Activated CD4-positive, alpha-beta T cell treated with anti-CD3 and anti-CD28 coated beads, Interleukin-2, amount 10 ng/mL, durations not matched to agents 7 days and 5 days (primary cell): ENCODE results near the gene SLC6A4. TPM values are rescaled to one million over a fixed set of nuclear protein-coding genes. Genes with fewer than 3 reads are reported as not detected.
"Not testable (repeated sequence)": the region's sequence is repeated elsewhere in the genome, so short reads cannot be mapped to it uniquely, and the experiment has no call there.

Source experiments
- CTCF ChIA-PET: fragments of 350-600 bp; sonication (Branson Sonifier 250); formaldehyde crosslinking; loops from one replicate; lab custom pipeline; 2021; ENCODE audit warnings: antibody characterized with exemption; lab: Charles Lee
- POLR2A ChIA-PET: fragments of 350-600 bp; sonication (Branson Sonifier 250); formaldehyde crosslinking; loops from one replicate; lab custom pipeline; 2021; ENCODE audit warnings: antibody characterized with exemption; lab: Charles Lee
- DNase-seq: peaks from one replicate; pipeline ENCODE4 v3.0.0-alpha.2; 2020
- H3K27ac Mint-ChIP-seq: one replicate; pipeline ENCODE4 v1.8.0; 2021; ENCODE audit warnings: mild to moderate bottlenecking, moderate library complexity, mixed read lengths
- H3K27me3 Mint-ChIP-seq: one replicate; pipeline ENCODE4 v1.8.0; 2021; ENCODE audit warnings: mixed read lengths
- H3K36me3 Mint-ChIP-seq: one replicate; pipeline ENCODE4 v1.8.0; 2021; ENCODE audit warnings: low read depth, mixed read lengths
- H3K4me1 Mint-ChIP-seq: one replicate; pipeline ENCODE4 v1.8.0; 2021; ENCODE audit warnings: mixed read lengths
- H3K4me3 Mint-ChIP-seq: one replicate; pipeline ENCODE4 v1.8.0; 2021; ENCODE audit warnings: mild to moderate bottlenecking, moderate library complexity, mixed read lengths
- H3K9me3 Mint-ChIP-seq: one replicate; pipeline ENCODE4 v1.8.0; 2021; ENCODE audit warnings: mixed read lengths
- total RNA-seq, 2 experiments: library from RNA; stranded (reverse); gene quantifications; one replicate each; pipeline ENCODE4 v1.2.3, GENCODE V29; 2021

Gene SLC6A4
- total RNA-seq, 2 experiments from 2014 or later, result 0.12 TPM; not detected in 1

DNA sequence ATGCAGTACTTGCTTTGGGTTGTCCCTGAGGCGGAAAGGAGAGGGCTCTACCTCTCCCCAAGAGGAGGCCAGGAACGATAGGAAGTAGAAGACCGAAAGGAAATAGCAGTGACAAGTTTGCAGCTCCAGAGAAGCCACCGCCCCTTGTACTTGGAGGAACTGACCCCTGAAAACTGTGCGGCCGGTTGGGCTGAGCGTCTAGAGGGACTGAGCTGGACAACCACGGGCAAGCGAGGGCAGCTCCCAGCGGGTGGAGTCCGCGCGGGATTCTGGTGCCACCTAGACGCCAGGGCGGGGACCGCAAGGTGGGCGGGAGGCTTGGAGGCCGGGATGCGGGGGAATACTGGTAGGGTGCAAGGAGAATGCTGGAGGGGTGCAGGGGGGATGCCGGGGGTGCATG is 1.3 kb upstream of the SLC6A4 start:
- ChIA-PET CTCF (interaction anchor here (0.6 to 1.8 kb wide), 3 partner anchors 17 to 69 kb away, joined by 3 to 4 read pairs (median 4); no protein-coding TSS in a partner anchor), POLR2A (no interaction called here)
- Mint-ChIP-seq H3K27ac (no peak overlapping the region), H3K9me3 (no peaks in the 10 kb centered on the region), H3K4me1 (peaks cover 26% of the 10 kb centered on the region), H3K36me3 (no peaks in the 10 kb centered on the region), H3K4me3 (peak overlapping the region; percentile 28), H3K27me3 (peaks cover 78% of the 10 kb centered on the region)
- DNase-seq, result no peak

DNA sequence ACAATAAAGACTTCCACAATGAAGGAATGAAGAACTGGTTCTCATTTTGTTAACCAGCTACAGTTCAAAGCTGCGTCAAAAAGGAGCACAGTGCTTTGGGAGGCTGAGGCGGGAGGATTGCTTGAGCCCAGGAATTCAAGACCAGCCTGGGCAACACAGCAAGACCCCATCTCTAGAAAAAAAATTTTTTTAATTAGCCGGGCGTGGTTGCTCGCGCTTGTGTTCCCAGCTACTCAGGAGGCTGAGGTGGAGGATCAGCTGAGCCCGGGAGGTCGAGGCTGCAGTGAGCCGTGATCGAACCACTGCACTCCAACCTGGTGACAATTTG is 764 bp upstream of the SLC6A4 start:
- peaks cover 26% of the 10 kb centered on the region for H3K4me1 Mint-ChIP-seq
- no peaks in the 10 kb centered on the region for H3K9me3 Mint-ChIP-seq
- POLR2A ChIA-PET, result interaction anchor here (0.6 kb wide), 1 partner anchor 927 kb away, joined by 3 read pairs; no protein-coding TSS in a partner anchor
- CTCF ChIA-PET, result interaction anchor here (0.6 to 1.8 kb wide), 3 partner anchors 18 to 70 kb away, joined by 3 to 4 read pairs (median 4); no protein-coding TSS in a partner anchor
- DNase-seq, result no peak
- H3K27me3 Mint-ChIP-seq, result peaks cover 80% of the 10 kb centered on the region
- H3K4me3 Mint-ChIP-seq, result peak overlapping the region; percentile 59
- no peak overlapping the region for H3K27ac Mint-ChIP-seq
- no peaks in the 10 kb centered on the region for H3K36me3 Mint-ChIP-seq

DNA sequence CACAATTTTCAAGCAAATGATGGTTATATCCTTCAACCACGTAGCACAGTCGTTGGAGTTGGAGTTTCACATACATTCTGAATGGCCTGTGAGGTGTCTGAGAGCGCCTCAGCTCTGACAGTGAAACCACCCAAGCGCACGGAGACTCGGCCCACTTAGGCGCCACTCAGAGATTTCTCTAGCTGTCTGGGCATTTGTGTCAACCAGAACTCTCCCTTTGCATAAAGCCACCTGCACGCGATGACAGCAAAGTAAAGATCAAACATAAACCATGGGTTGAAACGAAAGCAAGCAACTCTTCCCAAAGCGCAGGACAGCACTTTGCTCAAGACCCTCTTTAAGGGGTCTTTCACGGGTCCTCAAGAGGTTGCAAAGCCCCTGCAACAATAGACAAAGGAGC is 533 bp downstream of the SLC6A4 start:
- no peaks in the 10 kb centered on the region for H3K9me3 Mint-ChIP-seq
- CTCF ChIA-PET, result no interaction called here
- peak overlapping the region; percentile 37 for H3K4me3 Mint-ChIP-seq
- H3K27me3 Mint-ChIP-seq, result peaks cover 84% of the 10 kb centered on the region
- no peaks in the 10 kb centered on the region for H3K36me3 Mint-ChIP-seq
- DNase-seq, result peak; percentile 12
- POLR2A ChIA-PET, result interaction anchor here (1.0 kb wide), 1 partner anchor 101 kb away, joined by 3 read pairs; no protein-coding TSS in a partner anchor
- H3K27ac Mint-ChIP-seq, result no peak overlapping the region
- peaks cover 26% of the 10 kb centered on the region for H3K4me1 Mint-ChIP-seq

- Mint-ChIP-seq H3K36me3 (no peaks in the 10 kb centered on the region), H3K27ac (no peak overlapping the region), H3K27me3 (peaks cover 77% of the 10 kb centered on the region), H3K9me3 (no peaks in the 10 kb centered on the region), H3K4me3 (no peak overlapping the region), H3K4me1 (peaks cover 26% of the 10 kb centered on the region)
- ChIA-PET CTCF (no interaction called here), POLR2A (interaction anchor here (1.0 kb wide), 1 partner anchor 102 kb away, joined by 3 read pairs; no protein-coding TSS in a partner anchor)
- DNase-seq, result no peak
These were observed 1.2 kb downstream of the SLC6A4 start for GRCh38 chr17:30234296-30234695.

GRCh38 chr17:30232824-30233427 is 2.6 kb downstream of the SLC6A4 start:
- H3K9me3 Mint-ChIP-seq, result no peaks in the 10 kb centered on the region
- H3K27ac Mint-ChIP-seq, result no peak overlapping the region
- peaks cover 19% of the 10 kb centered on the region for H3K4me1 Mint-ChIP-seq
- POLR2A ChIA-PET, result no interaction called here
- CTCF ChIA-PET, result interaction anchor here (1.4 kb wide), 1 partner anchor 10 kb away, joined by 3 read pairs; no protein-coding TSS in a partner anchor
- DNase-seq, result no peak
- H3K27me3 Mint-ChIP-seq, result peaks cover 69% of the 10 kb centered on the region
- H3K4me3 Mint-ChIP-seq, result no peak overlapping the region
- no peaks in the 10 kb centered on the region for H3K36me3 Mint-ChIP-seq

- CTCF ChIA-PET, result interaction anchor here (1.4 kb wide), 1 partner anchor 10 kb away, joined by 3 read pairs; no protein-coding TSS in a partner anchor
- Mint-ChIP-seq H3K4me1 (peaks cover 13% of the 10 kb centered on the region), H3K9me3 (no peaks in the 10 kb centered on the region), H3K27ac (no peak overlapping the region), H3K4me3 (no peak overlapping the region), H3K36me3 (no peaks in the 10 kb centered on the region), H3K27me3 (peaks cover 62% of the 10 kb centered on the region)
- POLR2A ChIA-PET, result no interaction called here
- DNase-seq, result no peak
These were observed 3.3 kb downstream of the SLC6A4 start for GRCh38 chr17:30232015-30232823.

- Mint-ChIP-seq H3K9me3 (no peaks in the 10 kb centered on the region), H3K27ac (no peak overlapping the region), H3K4me3 (no peak overlapping the region), H3K36me3 (no peaks in the 10 kb centered on the region), H3K27me3 (peaks cover 57% of the 10 kb centered on the region), H3K4me1 (peaks cover 5% of the 10 kb centered on the region)
- ChIA-PET POLR2A (no interaction called here), CTCF (no interaction called here)
- DNase-seq, result no peak
These were observed 4.8 kb downstream of the SLC6A4 start for GRCh38 chr17:30230596-30231125.

- H3K27ac Mint-ChIP-seq, POLR2A ChIA-PET, H3K4me3 Mint-ChIP-seq, H3K9me3 Mint-ChIP-seq, H3K36me3 Mint-ChIP-seq, CTCF ChIA-PET, DNase-seq, H3K4me1 Mint-ChIP-seq: not testable (repeated sequence)
- H3K27me3 Mint-ChIP-seq, result peaks cover 54% of the 10 kb centered on the region
These were observed 5.5 kb downstream of the SLC6A4 start for GRCh38 chr17:30230009-30230408.

DNA sequence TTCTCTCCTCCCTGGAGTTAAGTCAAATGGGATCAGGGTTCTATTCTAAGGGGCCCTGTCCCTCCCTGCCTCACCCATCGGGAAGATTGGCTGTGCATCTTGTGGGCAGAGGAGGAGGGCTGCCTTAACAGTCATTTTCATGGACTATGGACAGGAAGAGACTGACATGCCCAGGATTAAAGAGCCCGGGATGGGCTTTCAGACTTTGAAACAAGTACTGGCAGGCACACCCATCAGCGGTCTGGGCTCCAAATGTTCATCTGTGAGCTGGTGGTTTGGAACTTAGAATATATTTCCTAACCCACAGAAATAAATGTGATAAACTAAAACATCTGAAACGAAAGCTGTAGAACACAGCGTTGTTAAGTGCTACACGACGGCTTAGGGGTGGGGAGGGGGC is 6.5 kb downstream of the SLC6A4 start:
- Mint-ChIP-seq H3K4me3 (no peak overlapping the region), H3K27ac (no peak overlapping the region), H3K36me3 (no peaks in the 10 kb centered on the region), H3K9me3 (no peaks in the 10 kb centered on the region), H3K4me1 (no peaks in the 10 kb centered on the region), H3K27me3 (peaks cover 44% of the 10 kb centered on the region)
- no peak for DNase-seq
- CTCF ChIA-PET, result interaction anchor here (0.9 kb wide), 1 partner anchor 34 kb away, joined by 3 read pairs; no protein-coding TSS in a partner anchor
- POLR2A ChIA-PET, result no interaction called here

GRCh38 chr17:30228011-30228410 is 7.5 kb downstream of the SLC6A4 start:
- H3K4me1 Mint-ChIP-seq, result no peaks in the 10 kb centered on the region
- peaks cover 34% of the 10 kb centered on the region for H3K27me3 Mint-ChIP-seq
- H3K27ac Mint-ChIP-seq, result no peak overlapping the region
- H3K9me3 Mint-ChIP-seq, result no peaks in the 10 kb centered on the region
- no peak overlapping the region for H3K4me3 Mint-ChIP-seq
- DNase-seq, result no peak
- no peaks in the 10 kb centered on the region for H3K36me3 Mint-ChIP-seq
- CTCF ChIA-PET, result interaction anchor here (0.6 kb wide), 1 partner anchor 65 kb away, joined by 3 read pairs; no protein-coding TSS in a partner anchor
- POLR2A ChIA-PET, result no interaction called here

DNA sequence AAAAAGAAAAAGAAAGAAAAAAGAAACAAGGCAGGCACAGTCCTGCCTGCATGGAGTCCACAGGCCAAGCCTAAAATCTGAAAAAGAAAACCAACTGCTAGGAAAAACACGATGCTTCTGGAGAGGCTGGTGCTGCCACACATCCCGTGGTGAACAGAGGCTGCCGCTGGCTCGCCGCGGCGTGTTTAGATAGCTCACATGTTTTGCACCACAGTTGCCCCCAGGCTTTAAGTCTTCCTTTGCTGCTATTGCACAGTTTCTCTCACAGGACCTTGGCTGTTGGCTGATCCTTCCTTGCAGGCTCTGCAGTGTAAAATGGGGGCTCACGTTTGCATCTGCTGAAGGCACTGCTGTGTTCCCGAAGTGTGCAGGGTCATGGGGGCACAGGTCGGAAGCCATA is 8.6 kb downstream of the SLC6A4 start:
- Mint-ChIP-seq H3K4me3 (no peak overlapping the region), H3K27ac (no peak overlapping the region)
- POLR2A ChIA-PET, result no interaction called here

GRCh38 chr17:30225919-30226553 is 9.5 kb downstream of the SLC6A4 start:
- Mint-ChIP-seq H3K4me1 (no peaks in the 10 kb centered on the region), H3K36me3 (no peaks in the 10 kb centered on the region), H3K27me3 (peaks cover 19% of the 10 kb centered on the region), H3K27ac (no peak overlapping the region), H3K9me3 (no peaks in the 10 kb centered on the region), H3K4me3 (no peak overlapping the region)
- POLR2A ChIA-PET, result no interaction called here
- CTCF ChIA-PET, result no interaction called here
- DNase-seq, result no peak

More for the DNA sequence above, 8.6 kb downstream of the SLC6A4 start:
- CTCF ChIA-PET, result no interaction called here
- peaks cover 22% of the 10 kb centered on the region for H3K27me3 Mint-ChIP-seq
- no peak for DNase-seq
- H3K36me3 Mint-ChIP-seq, result no peaks in the 10 kb centered on the region
- no peaks in the 10 kb centered on the region for H3K9me3 Mint-ChIP-seq
- no peaks in the 10 kb centered on the region for H3K4me1 Mint-ChIP-seq
